GM18526 (cell line): Measurements from ENCODE around the gene BEAN1.

Source experiments
- POLR2A ChIP-seq: IDR thresholded peaks from 3 replicates; pipeline ENCODE4 v1.6.1; 2011; ENCODE audit not compliant: insufficient read length; ENCODE audit errors: extremely low read depth

BEAN1 gene

DNA sequence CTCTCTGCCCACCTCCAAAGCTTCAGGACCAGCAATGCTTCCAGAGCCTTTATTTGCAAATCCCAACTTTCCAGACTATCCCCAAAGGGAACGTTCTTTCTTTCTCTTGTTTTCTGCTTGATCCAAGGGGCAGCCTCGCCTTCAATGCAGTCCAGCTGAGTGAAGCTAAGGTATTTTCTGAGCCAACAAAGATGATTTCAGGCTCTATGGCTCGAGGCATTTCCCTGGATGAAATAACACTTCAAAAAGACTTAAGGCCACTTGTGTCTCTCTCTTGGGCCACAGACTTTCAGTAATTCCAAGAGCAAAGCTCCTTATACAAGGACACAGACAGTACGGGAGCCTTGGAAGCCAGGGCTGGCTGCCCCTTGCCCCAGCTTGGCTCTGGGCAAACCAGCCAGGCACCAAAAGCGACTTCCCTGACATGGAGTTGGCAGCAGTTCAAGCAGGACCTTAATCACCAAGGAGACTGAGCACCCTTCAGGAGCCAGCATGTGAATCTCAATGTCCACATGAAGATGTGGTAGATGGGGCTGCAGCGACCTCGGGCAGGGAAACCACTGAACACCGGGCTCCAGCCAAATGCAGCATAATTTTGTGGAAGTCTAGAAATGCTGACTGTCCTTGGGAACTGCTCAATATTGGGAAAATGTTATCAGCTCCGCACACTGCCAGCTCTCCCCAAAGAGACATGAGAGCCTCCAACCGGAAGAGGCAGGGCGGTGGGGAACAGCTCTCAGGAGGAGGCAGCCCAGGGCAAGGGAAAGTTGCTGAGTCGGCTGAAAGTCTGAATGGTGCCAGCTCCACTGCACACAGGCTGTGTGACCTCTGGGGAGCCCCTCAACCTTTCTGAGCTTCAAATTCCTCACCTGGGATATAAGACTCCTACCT lies 83.9 kb downstream of the BEAN1 start:
- TF ChIP-seq POLR2A: no peak

DNA sequence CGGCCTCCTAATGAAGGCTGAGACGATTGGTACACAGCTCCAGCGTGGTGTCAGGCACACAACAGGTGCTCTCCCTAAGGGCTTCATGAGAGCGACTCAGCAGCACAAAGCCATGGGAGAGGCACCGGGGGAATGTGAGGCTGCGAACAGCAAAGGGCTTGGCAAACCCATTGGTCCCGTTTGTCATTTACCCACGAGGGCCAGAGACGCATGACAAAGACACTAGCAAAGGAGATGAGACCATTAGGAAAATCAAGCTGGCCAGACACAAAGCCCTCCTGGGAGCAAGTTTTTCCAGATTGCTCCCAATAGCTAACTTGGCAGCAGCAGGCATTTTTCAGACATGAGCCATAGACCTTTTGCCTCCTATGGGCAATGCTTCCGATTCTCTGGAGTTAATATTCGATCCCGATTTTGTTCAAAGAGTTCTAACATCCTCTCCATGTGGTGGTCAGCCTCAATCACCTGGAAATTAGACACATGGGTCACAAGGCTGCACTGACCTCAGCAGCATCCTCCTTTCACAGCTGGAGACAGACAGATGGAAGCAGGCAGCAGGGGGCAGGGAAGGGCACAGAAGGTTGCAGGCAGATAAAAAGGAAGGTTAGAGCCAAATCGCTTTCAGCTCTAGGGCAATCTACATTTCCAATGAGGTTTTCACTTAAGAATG lies 84.6 kb downstream of the BEAN1 start:
- TF ChIP-seq POLR2A: no peak

- TF ChIP-seq POLR2A: no peak
Observed at GRCh38 chr16:66512272-66513110, 85.4 kb downstream of the BEAN1 start.

- no peak for TF ChIP-seq POLR2A
Observed at GRCh38 chr16:66513111-66513723, 86.1 kb downstream of the BEAN1 start.

GRCh38 chr16:66515596-66516508 lies 88.8 kb downstream of the BEAN1 start:
- TF ChIP-seq POLR2A: no peak

- TF ChIP-seq POLR2A: no peak
Observed at GRCh38 chr16:66516509-66516807, 89.4 kb downstream of the BEAN1 start.

- no peak for TF ChIP-seq POLR2A
Observed at GRCh38 chr16:66516808-66517585, 89.9 kb downstream of the BEAN1 start.

- no peak for TF ChIP-seq POLR2A
Observed at GRCh38 chr16:66517586-66518263, 90.6 kb downstream of the BEAN1 start.

- no peak for TF ChIP-seq POLR2A
Observed at GRCh38 chr16:66519482-66520373, 92.6 kb downstream of the BEAN1 start.

DNA sequence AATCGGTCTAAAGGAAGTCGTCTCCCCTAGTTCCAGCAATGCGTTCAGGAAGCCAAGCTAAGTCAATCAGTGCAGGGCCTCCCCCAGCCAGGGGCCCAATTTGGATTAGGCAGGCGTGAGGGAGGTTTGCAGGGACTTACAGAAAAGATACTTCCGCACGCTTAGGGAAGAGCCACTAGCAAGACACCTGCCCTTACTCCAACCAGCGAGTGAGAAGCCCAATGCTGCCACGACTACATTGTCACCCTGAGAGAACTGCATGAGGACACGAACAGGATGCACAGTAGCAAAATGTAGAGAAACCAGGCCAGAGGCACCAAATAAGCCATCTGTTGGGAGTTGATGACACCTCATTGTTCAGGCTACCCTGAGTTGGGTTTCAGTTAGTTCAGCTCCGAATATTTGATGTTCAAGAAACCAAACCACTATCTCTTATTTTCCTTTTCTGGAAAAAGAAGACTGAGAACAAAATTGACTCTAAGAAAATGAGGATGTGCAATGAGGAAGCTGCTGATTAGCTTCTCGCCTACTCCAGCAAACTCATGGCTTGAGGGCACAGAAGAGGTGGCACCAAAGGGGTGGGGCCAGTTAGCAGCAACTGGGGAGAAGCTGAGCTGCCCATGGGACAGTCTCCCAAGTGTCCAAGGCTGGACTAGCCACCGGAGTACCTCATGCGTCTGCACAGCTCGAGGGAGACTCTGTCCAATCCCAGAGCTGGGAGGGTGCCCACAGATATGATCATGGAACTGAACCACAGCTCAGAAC lies 93.5 kb downstream of the BEAN1 start:
- TF ChIP-seq POLR2A: no peak

- TF ChIP-seq POLR2A: no peak
Observed at GRCh38 chr16:66521252-66521713, 94.2 kb downstream of the BEAN1 start.
